Measurements from ENCODE around the gene TRAPPC10.

TRAPPC10 gene

GRCh38 chr21:43982489-43983078, 29.5 kb upstream of the TRAPPC10 start:
- DNase-seq, result no peak

DNA sequence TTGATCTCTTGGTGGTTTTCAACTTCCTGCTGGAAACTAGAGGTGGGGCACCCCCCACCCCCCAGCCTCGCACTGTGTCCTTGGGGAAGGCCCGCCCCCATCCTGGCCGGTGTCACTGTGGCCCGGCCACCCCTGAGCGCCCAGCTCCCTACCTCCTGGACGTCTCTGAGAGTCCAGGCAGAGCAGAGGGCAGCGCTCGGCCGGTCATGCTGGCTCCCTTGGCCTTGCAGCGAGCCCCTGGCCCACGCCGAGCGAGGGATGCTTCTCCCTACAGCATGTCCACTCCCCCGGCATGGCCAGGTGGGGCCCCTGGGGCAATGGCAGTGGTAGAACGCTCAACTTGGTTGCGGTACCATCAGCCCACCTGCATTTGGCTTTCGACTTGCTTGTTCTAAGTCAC, 28.7 kb upstream of the TRAPPC10 start:
- no peak for DNase-seq

- no peak for DNase-seq
These were observed 28.2 kb upstream of the TRAPPC10 start for GRCh38 chr21:43983860-43984420.

DNA sequence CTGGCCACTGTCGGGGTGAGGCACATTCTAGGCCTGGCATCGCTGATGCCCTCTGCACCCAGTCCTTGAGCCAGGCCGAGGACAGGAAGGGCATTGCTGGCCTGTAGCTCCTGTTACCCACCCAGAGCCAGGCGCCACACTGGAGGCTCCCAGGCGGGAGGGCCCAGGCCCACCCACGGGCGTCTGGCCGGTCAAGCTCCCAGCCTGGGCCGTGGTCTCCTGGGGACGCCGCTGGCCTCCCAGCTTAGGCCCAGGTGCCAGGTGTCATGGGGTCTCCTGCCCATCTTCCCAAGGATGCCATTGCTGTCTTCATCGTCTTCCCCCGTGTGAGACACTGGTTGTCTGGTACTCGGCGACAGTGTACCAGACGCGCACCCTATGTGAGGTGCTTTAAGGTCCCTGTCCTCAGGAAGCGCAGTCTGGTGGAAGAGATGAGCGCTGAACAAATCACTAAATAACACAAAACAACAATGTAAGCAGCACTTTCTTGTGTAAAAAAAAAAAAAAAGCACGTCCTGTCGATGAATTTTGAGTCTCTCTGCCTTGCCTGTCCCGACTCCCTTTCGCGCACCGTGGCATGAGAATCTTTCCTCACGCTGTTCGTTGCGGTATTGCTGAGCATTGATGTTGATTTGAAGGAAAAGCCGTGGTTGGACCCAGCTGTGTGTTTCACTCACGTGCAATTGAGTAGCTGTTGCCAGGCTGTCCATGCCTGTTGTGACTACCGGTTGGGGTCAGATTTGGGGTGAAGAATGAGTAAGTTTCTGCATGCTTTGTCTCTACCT, 27.0 kb upstream of the TRAPPC10 start:
- no peak for DNase-seq

DNA sequence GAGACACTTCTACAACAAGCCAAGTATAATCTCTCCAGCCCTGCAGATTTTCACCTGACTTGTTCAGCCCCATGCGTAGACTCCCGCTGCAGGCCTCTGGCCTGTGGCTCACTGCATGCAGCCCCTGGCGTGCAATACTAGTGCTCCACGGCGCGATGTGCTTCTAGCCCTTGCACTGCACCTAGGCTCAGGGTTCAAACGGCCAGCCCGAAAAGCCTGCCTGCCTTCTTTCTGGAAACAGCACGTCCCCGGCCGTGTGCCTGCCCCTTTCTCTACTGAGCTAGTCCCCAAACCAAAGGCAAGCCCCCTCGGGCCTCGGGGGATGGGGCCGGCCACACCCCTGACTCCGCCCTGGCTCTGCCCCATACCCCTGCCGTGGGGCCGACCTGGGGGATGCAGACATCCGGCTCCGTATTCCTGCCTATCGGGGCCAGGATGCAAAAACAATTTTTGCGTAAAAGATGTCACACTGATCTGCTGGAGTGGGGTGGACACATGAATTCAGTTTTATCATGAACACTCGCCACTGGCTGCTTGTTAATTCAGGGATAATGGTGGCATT, 26.3 kb upstream of the TRAPPC10 start:
- no peak for DNase-seq

GRCh38 chr21:43986544-43987451, 25.3 kb upstream of the TRAPPC10 start:
- no peak for DNase-seq

- no peak for DNase-seq
These were observed 24.6 kb upstream of the TRAPPC10 start for GRCh38 chr21:43987509-43987908.

GRCh38 chr21:43988016-43988415, 24.1 kb upstream of the TRAPPC10 start:
- no peak for DNase-seq

GRCh38 chr21:43988506-43989230, 23.4 kb upstream of the TRAPPC10 start:
- DNase-seq, result no peak

DNA sequence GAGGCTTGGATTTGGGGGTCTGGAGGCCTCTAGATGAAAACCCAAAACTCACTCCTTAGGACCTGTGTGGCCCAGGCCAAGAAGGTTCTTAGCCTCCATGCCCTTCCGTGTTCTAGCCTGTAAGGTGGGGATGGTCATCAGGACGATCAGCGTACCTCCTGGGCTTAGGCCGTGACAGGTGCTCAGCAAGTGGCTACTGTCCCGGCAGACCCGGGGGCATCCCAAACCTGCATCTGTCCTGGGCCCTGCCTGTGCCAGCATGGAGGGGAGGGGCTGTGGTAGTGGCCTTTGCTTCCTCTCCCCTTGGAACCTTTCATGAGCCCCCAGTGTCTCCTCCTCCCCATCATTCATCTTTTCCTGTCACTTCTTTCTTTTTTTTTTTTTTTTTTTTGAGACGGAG, 22.7 kb upstream of the TRAPPC10 start:
- no peak for DNase-seq

- DNase-seq, result no peak
These were observed 20.6 kb upstream of the TRAPPC10 start for GRCh38 chr21:43991447-43991991.

- DNase-seq, result no peak
These were observed 20.0 kb upstream of the TRAPPC10 start for GRCh38 chr21:43992121-43992520.

DNA sequence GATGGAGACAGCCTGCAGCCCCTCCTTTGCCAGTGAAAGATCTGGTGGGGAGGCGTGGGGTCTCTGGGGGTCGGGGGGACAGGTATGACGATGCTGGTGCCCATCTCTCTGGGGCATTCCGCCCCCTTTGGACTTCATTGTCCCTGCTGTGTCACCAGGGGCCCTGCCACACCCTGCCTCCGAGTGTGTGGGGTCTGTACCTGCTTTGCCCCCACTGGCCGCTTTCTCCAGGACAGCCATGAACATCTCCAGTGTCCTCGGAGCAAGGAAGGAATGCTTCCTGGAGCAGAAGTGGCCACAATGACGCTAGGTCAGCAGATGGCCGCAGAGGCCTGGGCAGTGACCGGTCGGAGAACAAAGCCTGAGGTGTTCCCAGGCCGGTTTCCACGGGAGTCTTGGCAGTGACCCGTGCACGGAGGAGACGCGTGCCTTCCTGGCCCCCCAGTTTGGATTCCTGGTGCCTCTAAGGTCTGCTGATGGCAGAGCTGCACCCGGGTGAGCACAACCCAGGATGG, 18.6 kb upstream of the TRAPPC10 start:
- DNase-seq, result no peak

- no peak for DNase-seq
These were observed 18.0 kb upstream of the TRAPPC10 start for GRCh38 chr21:43994085-43994484.

GRCh38 chr21:43994646-43995045, 17.5 kb upstream of the TRAPPC10 start:
- no peak for DNase-seq

DNA sequence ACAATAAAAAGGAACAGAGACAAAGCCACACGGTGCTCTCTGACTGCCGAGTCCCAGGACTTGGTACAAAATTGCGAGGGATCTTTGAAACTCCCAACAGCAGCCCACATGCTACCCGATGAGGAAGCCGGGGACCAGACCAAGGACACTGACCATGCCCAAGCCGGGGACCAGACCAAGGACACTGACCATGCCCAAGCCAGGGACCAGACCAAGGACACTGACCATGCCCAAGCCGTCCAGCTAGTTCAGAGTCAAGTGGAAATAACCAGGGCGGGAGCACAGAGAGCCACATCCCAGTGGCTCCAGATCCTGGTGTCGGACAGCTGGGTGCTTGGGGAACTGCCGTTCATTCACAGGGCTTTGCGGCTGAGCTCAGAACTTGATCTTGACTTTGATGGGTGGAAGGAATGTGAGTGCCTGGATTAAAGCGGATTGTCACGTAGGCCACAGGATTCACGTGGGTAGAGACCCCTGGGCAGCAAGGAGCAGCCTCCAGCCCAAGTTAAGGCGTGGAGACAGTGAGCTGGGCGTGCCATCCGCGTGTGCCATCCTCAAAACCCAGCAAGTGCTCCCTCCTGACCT, 16.5 kb upstream of the TRAPPC10 start:
- DNase-seq, result no peak

- DNase-seq, result no peak
These were observed 14.1 kb upstream of the TRAPPC10 start for GRCh38 chr21:43997766-43998742.

- no peak for DNase-seq
These were observed 11.7 kb upstream of the TRAPPC10 start for GRCh38 chr21:44000360-44000759.

- DNase-seq, result no peak
These were observed 9.6 kb upstream of the TRAPPC10 start for GRCh38 chr21:44002511-44002910.

All from suppressor macrophage treated with lipopolysaccharide for 4 hours (primary cell).